HEK293 (cell line): ENCODE results near the gene PCSK6.

Experiments used
- CTCF ChIA-PET: fragments of 350-600 bp; formaldehyde crosslinking; extraction: SDS; loops from one replicate; lab custom pipeline; 2021; ENCODE audit warnings: antibody characterized with exemption; lab: Yijun Ruan, JAX
- POLR2A ChIA-PET: fragments of 300-600 bp; formaldehyde crosslinking; extraction: SDS; loops from one replicate; lab custom pipeline; 2020; ENCODE audit warnings: antibody characterized with exemption, inconsistent platforms; lab: Yijun Ruan, JAX
- H3K27ac ChIP-seq: fragments of 200-500 bp; sonication (Bioruptor generic); 2 replicates; pipeline ENCODE4 v1.5.1; 2014; ENCODE audit warnings: low read depth, low read length, control low read depth, inconsistent platforms; ENCODE audit errors: extremely low read depth
- H3K36me3 ChIP-seq, 2 experiments: fragments of 200-500 bp in 1 of 2; sonication (Bioruptor generic) in 1 of 2; 1 replicate in 1 of 2; 2 replicates in 1 of 2; pipeline ENCODE4 v1.5.1; 2014 to 2017; ENCODE audit warnings: inconsistent platforms in 2 of 2, low read length in 2 of 2; ENCODE audit not compliant: control insufficient read depth in 2 of 2, insufficient read depth in 1 of 2
- H3K4me1 ChIP-seq: fragments of 200-500 bp; sonication (Bioruptor generic); 2 replicates; pipeline ENCODE4 v1.5.1; 2014; ENCODE audit warnings: mild to moderate bottlenecking, low read length, inconsistent platforms; ENCODE audit not compliant: control insufficient read depth, insufficient read depth
- H3K4me3 ChIP-seq: 2 replicates; pipeline ENCODE4 v1.5.1; 2011; ENCODE audit warnings: low read depth, mild to moderate bottlenecking, control low read depth, low read length, moderate library complexity
- H3K9me3 ChIP-seq: fragments of 200-500 bp; sonication (Bioruptor generic); 2 replicates; pipeline ENCODE4 v1.5.1; 2014; ENCODE audit warnings: low read depth, low read length, inconsistent platforms; ENCODE audit not compliant: control insufficient read depth, insufficient read depth
- BCL11A ChIP-seq: fragments of 450-650 bp; formaldehyde crosslinking; IDR thresholded peaks from 2 replicates; pipeline ENCODE4 v1.5.1; 2016; ENCODE audit warnings: low read depth, missing biosample characterization, missing genetic modification characterization
- KLF1 ChIP-seq: fragments of 450-650 bp; formaldehyde crosslinking; IDR thresholded peaks from 2 replicates; pipeline ENCODE4 v1.5.1; 2016; ENCODE audit warnings: missing biosample characterization, missing genetic modification characterization
- KLF7 ChIP-seq: fragments of 450-650 bp; formaldehyde crosslinking; IDR thresholded peaks from 2 replicates; pipeline ENCODE4 v1.5.1; 2016; ENCODE audit warnings: missing biosample characterization, missing genetic modification characterization, borderline replicate concordance
- KLF9 ChIP-seq: fragments of 450-650 bp; formaldehyde crosslinking; IDR thresholded peaks from 2 replicates; pipeline ENCODE4 v1.5.1; 2016; ENCODE audit warnings: missing biosample characterization, missing genetic modification characterization, low read depth
- PATZ1 ChIP-seq: fragments of 450-650 bp; formaldehyde crosslinking; IDR thresholded peaks from 2 replicates; pipeline ENCODE4 v1.5.1; 2016; ENCODE audit warnings: missing biosample characterization, missing genetic modification characterization
- PRDM10 ChIP-seq: fragments of 450-650 bp; formaldehyde crosslinking; IDR thresholded peaks from 2 replicates; pipeline ENCODE4 v1.5.1; 2016; ENCODE audit warnings: missing biosample characterization, missing genetic modification characterization
- ZBTB1 ChIP-seq: fragments of 450-650 bp; formaldehyde crosslinking; IDR thresholded peaks from 2 replicates; pipeline ENCODE4 v1.5.1; 2016; ENCODE audit warnings: missing biosample characterization, missing genetic modification characterization
- ZBTB21 ChIP-seq: fragments of 450-650 bp; formaldehyde crosslinking; IDR thresholded peaks from 2 replicates; pipeline ENCODE4 v1.5.1; 2017; ENCODE audit warnings: missing biosample characterization, missing genetic modification characterization
- ZBTB7A ChIP-seq: fragments of 450-650 bp; formaldehyde crosslinking; IDR thresholded peaks from 2 replicates; pipeline ENCODE4 v1.5.1; 2016; ENCODE audit warnings: low read depth, missing biosample characterization, missing genetic modification characterization
- ZNF114 ChIP-seq: fragments of 450-650 bp; formaldehyde crosslinking; IDR thresholded peaks from 2 replicates; pipeline ENCODE4 v1.5.0; 2017; ENCODE audit warnings: missing biosample characterization, missing genetic modification characterization
- ZNF16 ChIP-seq: fragments of 450-650 bp; formaldehyde crosslinking; IDR thresholded peaks from 2 replicates; pipeline ENCODE4 v1.5.1; 2016; ENCODE audit warnings: low read depth, missing biosample characterization, missing genetic modification characterization
- ZNF221 ChIP-seq: fragments of 450-650 bp; formaldehyde crosslinking; IDR thresholded peaks from 2 replicates; pipeline ENCODE4 v1.5.1; 2017; ENCODE audit warnings: missing biosample characterization, missing genetic modification characterization, borderline replicate concordance
- ZNF24 ChIP-seq: fragments of 450-650 bp; formaldehyde crosslinking; IDR thresholded peaks from 2 replicates; pipeline ENCODE4 v1.5.1; 2016; ENCODE audit warnings: missing biosample characterization, missing genetic modification characterization
- ZNF324 ChIP-seq: fragments of 450-650 bp; formaldehyde crosslinking; IDR thresholded peaks from 2 replicates; pipeline ENCODE4 v1.5.1; 2016; ENCODE audit warnings: missing biosample characterization, missing genetic modification characterization
- ZNF366 ChIP-seq: fragments of 450-650 bp; formaldehyde crosslinking; conservative IDR thresholded peaks from 2 replicates; pipeline ENCODE4 v1.5.1; 2016; ENCODE audit warnings: missing biosample characterization, missing genetic modification characterization
- ZNF521 ChIP-seq: fragments of 450-650 bp; formaldehyde crosslinking; IDR thresholded peaks from 2 replicates; pipeline ENCODE4 v1.5.1; 2017; ENCODE audit warnings: missing biosample characterization, mild to moderate bottlenecking, missing genetic modification characterization
- ZNF561 ChIP-seq: fragments of 450-650 bp; IDR thresholded peaks from 2 replicates; pipeline ENCODE4 v1.5.1; 2018; ENCODE audit warnings: missing biosample characterization, missing genetic modification characterization, borderline replicate concordance
- ZNF660 ChIP-seq: fragments of 450-650 bp; IDR thresholded peaks from 2 replicates; pipeline ENCODE4 v1.5.1; 2018; ENCODE audit warnings: missing biosample characterization, mild to moderate bottlenecking, missing genetic modification characterization
- ZNF692 ChIP-seq: fragments of 450-650 bp; formaldehyde crosslinking; IDR thresholded peaks from 2 replicates; pipeline ENCODE4 v1.5.1; 2016; ENCODE audit warnings: missing biosample characterization, missing genetic modification characterization
- ZNF707 ChIP-seq: fragments of 450-650 bp; formaldehyde crosslinking; IDR thresholded peaks from 2 replicates; pipeline ENCODE4 v1.5.1; 2016; ENCODE audit warnings: missing biosample characterization, missing genetic modification characterization
- ZSCAN18 ChIP-seq: fragments of 450-650 bp; formaldehyde crosslinking; IDR thresholded peaks from 2 replicates; pipeline ENCODE4 v1.5.1; 2016; ENCODE audit warnings: missing biosample characterization, missing genetic modification characterization
- TF ChIP-seq, protein P1 (sequence below): fragments of 450-650 bp; formaldehyde crosslinking; IDR thresholded peaks from 2 replicates; pipeline ENCODE4 v1.5.1; 2016; ENCODE audit warnings: missing biosample characterization, missing genetic modification characterization
- TF ChIP-seq, protein P2 (sequence below): fragments of 450-650 bp; IDR thresholded peaks from 2 replicates; pipeline ENCODE4 v1.5.1; 2018; ENCODE audit warnings: missing biosample characterization, mild to moderate bottlenecking, missing genetic modification characterization

Gene PCSK6

GRCh38 chr15:101447168-101447533 is 42.4 kb downstream of the PCSK6 start:
- Histone ChIP-seq H3K36me3 (peaks cover 4 to 17% of the 10 kb centered on the region in 2 experiments; a peak in 2 of 3 replicates), H3K9me3 (no peaks in the 10 kb centered on the region), H3K4me1 (no peaks in the 10 kb centered on the region), H3K27ac (no peak overlapping the region), H3K4me3 (no peak overlapping the region)
- no peak for TF ChIP-seq ZNF521 (tag by site-specific recombination)
- TF ChIP-seq ZNF221 (tag by site-specific recombination): no peak
- no peak for TF ChIP-seq ZNF366
- TF ChIP-seq ZNF324 (tag by site-specific recombination): no peak
- CTCF ChIA-PET: no interaction called here
- POLR2A ChIA-PET: no interaction called here

- no peak overlapping the region for H3K27ac ChIP-seq
- H3K36me3 ChIP-seq: peaks cover 4 to 22% of the 10 kb centered on the region in 2 experiments; a peak in 2 of 3 replicates
- no peaks in the 10 kb centered on the region for H3K4me1 ChIP-seq
- ChIA-PET POLR2A (no interaction called here), CTCF (no interaction called here)
- no peak overlapping the region for H3K4me3 ChIP-seq
- H3K9me3 ChIP-seq: no peaks in the 10 kb centered on the region
- no peak for TF ChIP-seq PATZ1
- TF ChIP-seq ZNF114: no peak
- TF ChIP-seq ZBTB7A (tag by site-specific recombination): no peak
- TF ChIP-seq ZBTB21: no peak
- no peak for TF ChIP-seq ZNF660 (tag by site-specific recombination)
- TF ChIP-seq ZNF561 (tag by site-specific recombination): no peak
- no peak for TF ChIP-seq ZNF24 (tag by site-specific recombination)
- TF ChIP-seq, protein P1, sequence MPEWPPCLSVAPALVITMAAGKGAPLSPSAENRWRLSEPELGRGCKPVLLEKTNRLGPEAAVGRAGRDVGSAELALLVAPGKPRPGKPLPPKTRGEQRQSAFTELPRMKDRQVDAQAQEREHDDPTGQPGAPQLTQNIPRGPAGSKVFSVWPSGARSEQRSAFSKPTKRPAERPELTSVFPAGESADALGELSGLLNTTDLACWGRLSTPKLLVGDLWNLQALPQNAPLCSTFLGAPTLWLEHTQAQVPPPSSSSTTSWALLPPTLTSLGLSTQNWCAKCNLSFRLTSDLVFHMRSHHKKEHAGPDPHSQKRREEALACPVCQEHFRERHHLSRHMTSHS (tag by site-specific recombination): no peak
- no peak for TF ChIP-seq ZNF16 (tag by site-specific recombination)
- TF ChIP-seq ZNF366: no peak
- TF ChIP-seq, protein P2, sequence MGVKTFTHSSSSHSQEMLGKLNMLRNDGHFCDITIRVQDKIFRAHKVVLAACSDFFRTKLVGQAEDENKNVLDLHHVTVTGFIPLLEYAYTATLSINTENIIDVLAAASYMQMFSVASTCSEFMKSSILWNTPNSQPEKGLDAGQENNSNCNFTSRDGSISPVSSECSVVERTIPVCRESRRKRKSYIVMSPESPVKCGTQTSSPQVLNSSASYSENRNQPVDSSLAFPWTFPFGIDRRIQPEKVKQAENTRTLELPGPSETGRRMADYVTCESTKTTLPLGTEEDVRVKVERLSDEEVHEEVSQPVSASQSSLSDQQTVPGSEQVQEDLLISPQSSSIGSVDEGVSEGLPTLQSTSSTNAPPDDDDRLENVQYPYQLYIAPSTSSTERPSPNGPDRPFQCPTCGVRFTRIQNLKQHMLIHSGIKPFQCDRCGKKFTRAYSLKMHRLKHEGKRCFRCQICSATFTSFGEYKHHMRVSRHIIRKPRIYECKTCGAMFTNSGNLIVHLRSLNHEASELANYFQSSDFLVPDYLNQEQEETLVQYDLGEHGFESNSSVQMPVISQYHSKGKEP (tag by site-specific recombination): no peak
- TF ChIP-seq BCL11A (tag by site-specific recombination): no peak
- no peak for TF ChIP-seq KLF9 (tag by site-specific recombination)
- no peak for TF ChIP-seq ZSCAN18
- no peak for TF ChIP-seq ZNF692 (tag by site-specific recombination)
- no peak for TF ChIP-seq ZNF707 (tag by site-specific recombination)
- TF ChIP-seq ZBTB1 (tag by site-specific recombination): no peak
- no peak for TF ChIP-seq KLF7 (tag by site-specific recombination)
- TF ChIP-seq PRDM10: no peak
- TF ChIP-seq KLF1 (tag by site-specific recombination): no peak
Observed at GRCh38 chr15:101446518-101447167, 42.9 kb downstream of the PCSK6 start.
